ENCODE results near the gene TAF4.

- TF ChIP-seq CTCF (IDR thresholded peaks at IDR 0.05), result no peak
- TF ChIP-seq ZFX (IDR thresholded peaks at IDR 0.05; ENCODE audit: borderline replicate concordance), result no peak
Measured at GRCh38 chr20:61942526-61942925, 123.2 kb downstream of the TAF4 start.

Data from 22Rv1 (cell line).